CD8-positive, alpha-beta memory T cell (primary cell): Measurements from ENCODE around the gene TIA1. TPM values are rescaled to one million over a fixed set of nuclear protein-coding genes. Genes with fewer than 3 reads are reported as not detected.
"Not testable (repeated sequence)": the region's sequence is repeated elsewhere in the genome, so short reads cannot be mapped to it uniquely, and the experiment has no call there.

Experiments used
- CTCF ChIA-PET: fragments of 350-600 bp; sonication (Branson Sonifier 250); formaldehyde crosslinking; loops from one replicate; lab custom pipeline; 2021; ENCODE audit warnings: antibody characterized with exemption; lab: Charles Lee
- POLR2A ChIA-PET: fragments of 350-600 bp; sonication (Branson Sonifier 250); formaldehyde crosslinking; loops from one replicate; lab custom pipeline; 2021; ENCODE audit warnings: antibody characterized with exemption; lab: Charles Lee
- DNase-seq, 5 donors: peaks; one replicate each; pipeline versions ENCODE4 v3.0.0 to v3.0.0-alpha.2; 2020 to 2022; ENCODE audit warnings: mixed read lengths in 1 of 5
- H3K27ac ChIP-seq: one replicate; pipeline ENCODE4 v1.7.0; 2013; ENCODE audit warnings: low read depth, mild to moderate bottlenecking, low read length, moderate library complexity
- H3K27me3 ChIP-seq: 2 replicates; pipeline ENCODE4 v1.7.0; 2013; ENCODE audit warnings: low read length, mild to moderate bottlenecking; ENCODE audit not compliant: insufficient read depth, poor library complexity, severe bottlenecking
- H3K36me3 ChIP-seq: 2 replicates; pipeline ENCODE4 v1.7.0; 2013; ENCODE audit warnings: mild to moderate bottlenecking, low read length, moderate library complexity; ENCODE audit not compliant: insufficient read depth
- H3K4me1 ChIP-seq: 2 replicates; pipeline ENCODE4 v1.7.0; 2013; ENCODE audit warnings: mild to moderate bottlenecking, low read length, moderate library complexity; ENCODE audit not compliant: insufficient read depth
- H3K4me3 ChIP-seq: 2 replicates; pipeline ENCODE4 v1.7.0; 2013; ENCODE audit warnings: mild to moderate bottlenecking, low read length
- H3K9me3 ChIP-seq: 2 replicates; pipeline ENCODE4 v1.7.0; 2013; ENCODE audit warnings: mild to moderate bottlenecking, low read length
- H3K27ac Mint-ChIP-seq, 8 donors: one replicate each; pipeline ENCODE4 v1.8.0; 2020 to 2021; ENCODE audit warnings: mixed read lengths in 8 of 8, mild to moderate bottlenecking in 6 of 8, inconsistent platforms in 3 of 8, moderate library complexity in 3 of 8
- H3K27me3 Mint-ChIP-seq, 2 donors: one replicate each; pipeline ENCODE4 v1.8.0; 2020 to 2021; ENCODE audit warnings: mixed read lengths in 2 of 2, mild to moderate bottlenecking in 1 of 2, moderate library complexity in 1 of 2
- H3K36me3 Mint-ChIP-seq, 3 donors: one replicate each; pipeline ENCODE4 v1.8.0; 2020 to 2021; ENCODE audit warnings: mixed read lengths in 3 of 3, inconsistent platforms in 1 of 3, mild to moderate bottlenecking in 1 of 3
- H3K4me1 Mint-ChIP-seq, 3 donors: one replicate each; pipeline ENCODE4 v1.8.0; 2020 to 2021; ENCODE audit warnings: mixed read lengths in 3 of 3, inconsistent platforms in 1 of 3, mild to moderate bottlenecking in 1 of 3
- H3K4me3 Mint-ChIP-seq, 7 donors: one replicate each; pipeline ENCODE4 v1.8.0; 2020 to 2021; ENCODE audit warnings: mixed read lengths in 7 of 7, mild to moderate bottlenecking in 6 of 7, moderate library complexity in 4 of 7, inconsistent platforms in 2 of 7
- H3K9me3 Mint-ChIP-seq, 5 donors: one replicate each; pipeline ENCODE4 v1.8.0; 2020 to 2022; ENCODE audit warnings: mixed read lengths in 5 of 5, mild to moderate bottlenecking in 3 of 5, moderate library complexity in 2 of 5, inconsistent platforms in 1 of 5
- polyA plus RNA-seq: library from polyadenylated mRNA; unstranded; fragments of 300-500 nt; fragmentation: Illumina TruSeq; gene quantifications from one replicate; pipeline ENCODE4 v1.2.3, GENCODE V29; 2021
- total RNA-seq, 2 experiments: library from RNA; stranded (reverse); gene quantifications; one replicate each; pipeline ENCODE4 v1.2.3, GENCODE V29; 2021

The TIA1 gene, protein sequence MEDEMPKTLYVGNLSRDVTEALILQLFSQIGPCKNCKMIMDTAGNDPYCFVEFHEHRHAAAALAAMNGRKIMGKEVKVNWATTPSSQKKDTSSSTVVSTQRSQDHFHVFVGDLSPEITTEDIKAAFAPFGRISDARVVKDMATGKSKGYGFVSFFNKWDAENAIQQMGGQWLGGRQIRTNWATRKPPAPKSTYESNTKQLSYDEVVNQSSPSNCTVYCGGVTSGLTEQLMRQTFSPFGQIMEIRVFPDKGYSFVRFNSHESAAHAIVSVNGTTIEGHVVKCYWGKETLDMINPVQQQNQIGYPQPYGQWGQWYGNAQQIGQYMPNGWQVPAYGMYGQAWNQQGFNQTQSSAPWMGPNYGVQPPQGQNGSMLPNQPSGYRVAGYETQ
- total RNA-seq (10 to 100 TPM; 88.1 to 98.7 TPM), polyA plus RNA-seq (46.8 TPM)

DNA sequence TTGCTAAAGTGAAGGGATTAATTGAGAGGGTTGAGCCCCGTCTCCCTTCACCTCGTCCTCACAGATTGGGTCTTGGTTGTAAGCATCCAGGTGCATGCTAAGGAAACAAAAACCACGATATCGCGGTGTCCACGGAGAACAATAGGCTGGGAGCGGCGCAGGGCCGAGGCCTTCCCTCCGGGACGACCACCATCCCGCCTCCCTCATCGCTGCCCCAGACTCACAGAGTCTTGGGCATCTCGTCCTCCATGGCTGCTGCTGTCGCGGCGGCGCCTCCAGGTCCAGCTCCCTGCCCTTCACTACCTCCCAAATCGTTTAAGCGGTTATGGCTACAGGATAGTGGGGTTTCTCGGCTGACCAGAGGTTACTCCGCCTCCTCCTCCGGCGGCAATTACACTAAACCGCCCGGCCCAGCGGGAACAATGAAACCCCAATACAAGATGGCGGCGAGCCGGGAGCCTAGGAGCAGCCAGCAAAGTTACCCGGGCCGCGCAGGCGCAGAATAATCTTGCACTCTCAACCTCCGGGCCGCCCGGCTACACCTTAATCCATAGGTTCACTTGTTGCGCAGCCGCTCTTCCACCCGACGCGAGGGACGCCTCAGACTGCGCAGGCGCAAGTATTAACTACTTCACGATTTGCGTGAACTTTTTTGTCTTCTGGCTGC is at the start of gene TIA1:
Gene TIA1 (minus strand): TSS at position 448 of the 667 bp plus-strand sequence. CDS start 198 bp downstream, at position 250.
- peaks cover 39 to 47% (median 43%) of the 10 kb centered on the region in 3 donors for H3K4me1 Mint-ChIP-seq
- H3K4me3 Mint-ChIP-seq = peak within 1 kb of the TSS; percentile 90 to 98 (median 95)
- H3K27me3 Mint-ChIP-seq = peaks cover 0 to 4% of the 10 kb centered on the region in 2 donors
- POLR2A ChIA-PET = interaction anchor here (0.6 to 1.6 kb wide), 4 partner anchors 10 to 391 kb away, joined by 3 to 12 read pairs (median 3); partner anchors contain the start of genes MXD1 and PCYOX1
- H3K27ac Mint-ChIP-seq = peak within 1 kb of the TSS; percentile 94 to 100 (median 98)
- Histone ChIP-seq H3K36me3 (no peaks in the 10 kb centered on the region), H3K27me3 (no peaks in the 10 kb centered on the region), H3K4me1 (peaks cover 33% of the 10 kb centered on the region), H3K4me3 (peak within 1 kb of the TSS; percentile 98), H3K9me3 (no peaks in the 10 kb centered on the region), H3K27ac (peak within 1 kb of the TSS; percentile 96)
- CTCF ChIA-PET = interaction anchor here (2.6 kb wide), 1 partner anchor 10 kb away, joined by 19 read pairs; the partner anchor contains the start of gene PCYOX1
- peaks cover 0 to 4% (median 0%) of the 10 kb centered on the region in 5 donors for H3K9me3 Mint-ChIP-seq
- peaks cover 0 to 28% (median 0%) of the 10 kb centered on the region in 3 donors for H3K36me3 Mint-ChIP-seq
- peak; percentile 96 to 100 (median 98) for DNase-seq

DNA sequence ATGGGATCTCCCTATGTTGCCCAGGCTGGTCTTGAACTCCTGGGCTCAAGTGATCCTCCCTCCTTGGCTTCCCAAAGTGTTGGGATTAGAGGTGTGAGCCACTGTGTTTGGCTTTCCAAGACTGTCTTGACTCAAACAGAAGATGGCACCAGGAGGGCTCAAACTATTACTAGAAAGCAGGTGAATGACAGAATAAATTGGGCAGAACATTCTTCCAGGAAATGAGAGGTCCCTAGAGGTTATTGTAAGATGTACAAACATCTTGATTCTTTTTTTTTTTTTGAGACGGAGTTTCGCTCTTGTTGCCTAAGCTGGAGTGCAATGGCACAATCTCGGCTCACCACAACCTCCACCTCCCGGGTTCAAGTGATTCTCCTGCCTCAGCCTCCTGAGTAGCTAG is 49.4 kb upstream of the TIA1 start:
- not testable (repeated sequence) for H3K4me3 Mint-ChIP-seq, DNase-seq

DNA sequence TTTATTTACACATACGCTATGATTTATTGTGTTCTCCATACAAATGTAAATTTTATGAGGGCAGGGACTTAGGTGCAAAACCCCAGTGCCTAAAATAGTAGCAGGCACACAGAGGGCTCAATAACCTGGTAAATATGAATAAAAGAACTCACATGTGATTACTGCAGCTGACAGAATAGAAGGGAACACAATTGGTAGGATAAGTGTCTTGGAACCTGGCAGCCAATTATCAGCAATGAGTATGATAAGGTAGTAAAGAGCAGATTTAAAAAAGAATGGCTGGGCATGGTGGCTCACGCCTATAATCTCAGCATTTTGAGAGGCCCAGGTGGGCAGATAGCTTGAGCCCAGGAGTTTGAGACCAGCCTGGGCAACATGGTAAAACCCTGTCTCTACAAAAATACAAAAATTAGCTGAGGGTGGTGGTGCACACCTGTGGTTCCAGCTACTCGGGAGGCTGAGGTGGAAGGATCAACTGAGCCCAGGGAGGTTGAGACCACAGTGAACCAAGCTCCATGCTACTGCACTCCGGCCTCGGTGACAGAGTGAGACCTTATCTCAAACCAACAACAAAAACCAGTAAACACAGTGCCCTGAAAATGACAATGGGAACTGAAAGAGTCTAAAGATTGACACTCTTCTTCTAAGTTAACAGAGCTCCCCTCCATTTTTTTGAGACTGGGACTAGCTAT is 35.2 kb upstream of the TIA1 start:
- no peak for DNase-seq
- ChIA-PET POLR2A (interaction anchor here (0.6 to 1.5 kb wide), 2 partner anchors 10 to 14 kb away, joined by 3 to 8 read pairs; partner anchors contain the start of gene SNRPG), CTCF (interaction anchor here (1.0 to 2.2 kb wide), 4 partner anchors 10 to 18 kb away, joined by 3 to 10 read pairs (median 4); partner anchors contain the start of genes FAM136A and SNRPG)
- Histone ChIP-seq H3K4me1 (peaks cover 4% of the 10 kb centered on the region), H3K27ac (no peak overlapping the region), H3K4me3 (no peak overlapping the region), H3K36me3 (peaks cover 43% of the 10 kb centered on the region), H3K27me3 (no peaks in the 10 kb centered on the region), H3K9me3 (no peaks in the 10 kb centered on the region)
- H3K4me1 Mint-ChIP-seq = peaks cover 32 to 63% (median 52%) of the 10 kb centered on the region in 3 donors
- H3K4me3 Mint-ChIP-seq = no peak overlapping the region
- peaks cover 0 to 89% (median 36%) of the 10 kb centered on the region in 3 donors for H3K36me3 Mint-ChIP-seq
- no peaks in the 10 kb centered on the region for H3K27me3 Mint-ChIP-seq
- H3K9me3 Mint-ChIP-seq = no peaks in the 10 kb centered on the region
- peak overlapping the region in 5 of 8 donors; percentile 0 to 68 (median 37) for H3K27ac Mint-ChIP-seq

More for the DNA sequence above, 49.4 kb upstream of the TIA1 start:
- H3K27me3 ChIP-seq, H3K36me3 ChIP-seq, H3K27ac Mint-ChIP-seq, H3K9me3 Mint-ChIP-seq, H3K27me3 Mint-ChIP-seq, CTCF ChIA-PET, H3K9me3 ChIP-seq, H3K4me3 ChIP-seq, H3K27ac ChIP-seq, POLR2A ChIA-PET: not testable (repeated sequence)
- H3K36me3 Mint-ChIP-seq = peaks cover 5 to 52% (median 8%) of the 10 kb centered on the region in 3 donors
- peaks cover 26 to 38% (median 34%) of the 10 kb centered on the region in 3 donors for H3K4me1 Mint-ChIP-seq
- H3K4me1 ChIP-seq = peaks cover 15% of the 10 kb centered on the region

DNA sequence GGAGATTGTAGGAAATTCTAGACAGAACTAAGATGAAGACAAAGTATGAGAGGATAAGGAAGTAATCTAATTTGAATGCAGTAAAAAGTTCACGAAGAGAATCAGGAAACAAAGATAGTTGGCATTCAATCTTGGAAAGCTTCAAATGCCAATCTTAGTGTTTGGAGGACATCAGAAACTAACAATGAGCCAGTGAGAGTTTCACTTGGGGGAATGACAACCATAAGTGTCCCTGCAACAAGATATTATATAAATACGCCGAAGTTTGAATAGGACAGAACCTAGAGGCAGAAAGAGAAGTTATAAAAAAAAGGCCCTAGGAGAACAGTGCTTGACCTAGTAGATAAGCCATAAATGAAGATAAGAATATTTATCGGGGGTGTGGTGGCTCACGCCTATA is 34.0 kb upstream of the TIA1 start:
- CTCF ChIA-PET = no interaction called here
- POLR2A ChIA-PET = interaction anchor here (0.7 kb wide), 1 partner anchor 169 kb away, joined by 3 read pairs; no protein-coding TSS in a partner anchor
- Histone ChIP-seq H3K27ac (no peak overlapping the region), H3K36me3 (peaks cover 42% of the 10 kb centered on the region), H3K4me1 (peaks cover 4% of the 10 kb centered on the region), H3K27me3 (no peaks in the 10 kb centered on the region), H3K4me3 (no peak overlapping the region), H3K9me3 (no peaks in the 10 kb centered on the region)
- no peak for DNase-seq
- H3K27me3 Mint-ChIP-seq = no peaks in the 10 kb centered on the region
- no peaks in the 10 kb centered on the region for H3K9me3 Mint-ChIP-seq
- H3K36me3 Mint-ChIP-seq = peaks cover 0 to 88% (median 32%) of the 10 kb centered on the region in 3 donors
- no peak overlapping the region for H3K4me3 Mint-ChIP-seq
- peak overlapping the region in 5 of 8 donors; percentile 1 to 66 (median 48) for H3K27ac Mint-ChIP-seq
- peaks cover 30 to 57% (median 46%) of the 10 kb centered on the region in 3 donors for H3K4me1 Mint-ChIP-seq

DNA sequence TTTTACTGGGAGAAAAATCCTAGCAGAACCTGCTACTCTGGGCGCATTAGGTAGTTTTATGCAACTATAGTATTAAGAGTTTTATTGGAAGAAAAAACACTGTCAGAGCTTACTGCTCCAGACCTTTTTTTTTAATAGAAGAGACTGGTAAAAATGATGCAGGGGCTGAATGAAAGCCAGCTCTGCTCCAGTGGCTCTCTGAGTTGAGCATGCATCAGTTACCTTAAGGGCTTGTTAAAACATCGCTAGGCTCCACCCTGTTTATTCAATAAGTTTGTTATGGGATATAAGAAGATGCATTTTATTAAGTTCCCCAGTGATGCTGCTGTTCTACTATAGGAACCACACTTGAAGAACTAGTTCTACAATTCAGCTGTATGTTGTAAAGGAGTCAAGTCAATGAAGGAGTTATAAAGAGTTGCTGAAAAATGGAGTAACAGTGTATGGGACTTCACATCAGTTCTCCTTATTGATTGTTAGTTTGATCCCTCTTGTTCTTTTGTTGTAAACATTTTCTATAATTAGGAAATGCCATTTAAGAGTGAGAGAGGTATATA is 31.9 kb upstream of the TIA1 start:
- H3K27me3 ChIP-seq = no peaks in the 10 kb centered on the region
- ChIA-PET CTCF (no interaction called here), POLR2A (no interaction called here)
- no peak for DNase-seq
- H3K36me3 Mint-ChIP-seq = peaks cover 0 to 85% (median 24%) of the 10 kb centered on the region in 3 donors
- H3K27me3 Mint-ChIP-seq = no peaks in the 10 kb centered on the region
- H3K27ac ChIP-seq = no peak overlapping the region
- H3K4me3 Mint-ChIP-seq = no peak overlapping the region
- H3K36me3 ChIP-seq = peaks cover 45% of the 10 kb centered on the region
- peaks cover 20 to 36% (median 26%) of the 10 kb centered on the region in 3 donors for H3K4me1 Mint-ChIP-seq
- peaks cover 4% of the 10 kb centered on the region for H3K4me1 ChIP-seq
- no peaks in the 10 kb centered on the region for H3K9me3 ChIP-seq
- no peak overlapping the region for H3K4me3 ChIP-seq
- no peaks in the 10 kb centered on the region for H3K9me3 Mint-ChIP-seq
- H3K27ac Mint-ChIP-seq = peak overlapping the region in 3 of 8 donors; percentile 2 to 46 (median 35)

DNA sequence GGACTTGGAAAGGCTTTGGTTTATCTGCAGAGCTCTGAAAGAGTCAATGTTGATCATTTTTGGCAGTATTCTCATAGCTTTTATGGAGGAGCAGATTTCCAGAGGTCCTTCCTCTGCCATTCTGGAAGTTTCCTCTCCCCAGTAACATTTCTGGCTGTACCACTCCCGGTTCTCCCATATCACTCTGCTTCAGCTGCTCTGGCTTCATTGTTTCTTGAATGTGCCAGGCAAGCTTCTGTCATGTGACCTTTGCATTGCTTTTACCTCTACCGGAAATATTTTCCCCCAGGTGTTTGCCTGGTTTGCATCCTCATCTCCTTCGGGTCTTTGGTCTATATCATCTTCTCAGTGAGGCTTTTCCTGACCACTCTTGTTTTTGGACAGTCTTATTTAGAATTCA is 21.9 kb upstream of the TIA1 start:
- Histone ChIP-seq H3K27ac (no peak overlapping the region), H3K4me1 (no peaks in the 10 kb centered on the region), H3K9me3 (no peaks in the 10 kb centered on the region), H3K27me3 (no peaks in the 10 kb centered on the region), H3K4me3 (no peak overlapping the region), H3K36me3 (peaks cover 14% of the 10 kb centered on the region)
- H3K27ac Mint-ChIP-seq = no peak overlapping the region
- no peaks in the 10 kb centered on the region for H3K27me3 Mint-ChIP-seq
- H3K4me1 Mint-ChIP-seq = peaks cover 12 to 20% (median 20%) of the 10 kb centered on the region in 3 donors
- ChIA-PET CTCF (interaction anchor here (1.2 to 1.4 kb wide), 2 partner anchors 13 to 356 kb away, joined by 3 read pairs; partner anchors contain the start of gene MXD1), POLR2A (interaction anchor here (0.6 kb wide), 1 partner anchor 72 kb away, joined by 3 read pairs; no protein-coding TSS in a partner anchor)
- H3K4me3 Mint-ChIP-seq = no peak overlapping the region
- DNase-seq = no peak
- peaks cover 10 to 43% (median 25%) of the 10 kb centered on the region in 3 donors for H3K36me3 Mint-ChIP-seq
- H3K9me3 Mint-ChIP-seq = no peaks in the 10 kb centered on the region
